Hepatocyte (in vitro differentiated cells): ENCODE measurements around the gene MED6.

ENCODE experiments used
- CTCF ChIP-seq: fragments of 200-600 bp; sonication (generic); IDR thresholded peaks from 2 replicates; pipeline ENCODE4 v1.5.1; 2016; ENCODE audit warnings: antibody characterized with exemption, mild to moderate bottlenecking; ENCODE audit not compliant: poor library complexity
- EZH2 ChIP-seq: fragments of 200-600 bp; sonication (generic); IDR thresholded peaks from 2 replicates; pipeline ENCODE4 v1.6.1; 2016; ENCODE audit warnings: antibody characterized with exemption, mild to moderate bottlenecking, borderline replicate concordance
- EZH2phosphoT487 ChIP-seq: fragments of 200-600 bp; sonication (generic); IDR thresholded peaks from one replicate; pipeline ENCODE4 v1.6.1; 2018; ENCODE audit warnings: antibody characterized with exemption, mild to moderate bottlenecking, low read depth, moderate library complexity; ENCODE audit not compliant: unreplicated experiment, severe bottlenecking

GRCh38 chr14:70611216-70611615 lies 10.8 kb upstream of the MED6 start:
- TF ChIP-seq CTCF = no peak
- TF ChIP-seq EZH2 = no peak
- TF ChIP-seq EZH2phosphoT487 = no peak
